ENCODE measurements around the gene SREBF2.
"Not testable (repeated sequence)": the region's sequence is repeated elsewhere in the genome, so short reads cannot be mapped to it uniquely, and the experiment has no call there.

The SREBF2 gene

DNA sequence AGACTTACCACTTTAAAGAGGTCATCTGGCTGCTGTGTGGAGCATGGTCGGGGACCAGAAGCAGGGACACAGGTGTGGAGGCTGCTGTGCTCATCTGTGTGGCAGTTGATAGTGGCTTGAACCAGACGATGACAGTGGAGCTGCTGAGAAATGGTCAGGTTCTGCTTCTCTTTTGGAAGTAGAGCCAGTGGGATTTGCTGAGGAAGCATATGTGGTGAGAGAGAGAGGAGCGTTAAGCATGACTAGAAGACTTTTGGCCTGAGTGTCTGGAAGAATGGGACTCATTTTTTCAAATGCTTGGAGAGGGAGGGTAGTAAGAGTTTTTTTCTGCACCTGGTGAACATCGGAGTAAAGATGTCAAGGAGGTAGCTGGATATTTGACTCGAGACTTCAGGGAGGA lies 12.5 kb upstream of the SREBF2 start:
- no peak for DNase-seq (ENCODE audit: low read depth in 2 of 3, low spot score in 1 of 3)

DNA sequence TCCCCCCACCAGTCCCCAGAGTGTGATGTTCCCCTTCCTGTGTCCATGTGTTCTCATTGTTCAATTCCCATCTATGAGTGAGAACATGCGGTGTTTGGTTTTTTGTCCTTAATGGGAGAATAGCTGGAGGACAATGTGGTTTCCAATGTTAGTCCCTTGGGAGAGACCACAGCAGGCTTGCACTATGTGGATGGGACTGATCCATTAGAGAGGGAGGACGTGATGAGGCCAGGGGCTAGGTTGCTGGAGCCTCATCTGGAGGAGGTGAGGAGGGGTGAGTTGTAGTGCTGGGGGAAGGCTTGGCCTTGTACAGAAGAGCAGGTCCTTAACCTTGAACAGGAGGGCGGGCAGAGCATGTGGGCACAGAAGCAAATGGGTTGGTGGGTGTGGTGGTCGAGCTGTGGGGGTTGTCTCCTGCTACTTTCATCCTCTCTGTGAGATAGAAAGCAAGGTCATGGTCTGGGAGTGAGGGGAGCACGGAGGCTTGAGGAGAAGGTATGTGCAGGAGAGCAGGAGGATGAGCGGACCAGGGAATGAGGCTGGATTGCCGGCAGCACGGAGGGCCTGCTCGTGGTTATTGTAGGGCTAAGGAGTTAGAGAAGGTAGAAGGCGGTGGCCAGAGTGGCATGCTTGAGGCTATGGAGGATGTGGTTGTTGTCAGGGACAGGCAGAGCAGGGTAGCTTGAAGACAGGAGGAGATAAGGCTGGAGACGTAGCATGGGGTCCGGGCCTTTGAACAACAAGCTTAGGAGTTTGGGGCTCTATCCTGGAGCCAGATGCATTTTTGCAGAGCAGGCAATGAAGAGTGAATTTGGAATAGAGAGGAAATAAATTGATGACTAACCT lies 11.2 kb upstream of the SREBF2 start:
- DNase-seq (ENCODE audit: low read depth in 2 of 3, low spot score in 1 of 3): no peak

DNA sequence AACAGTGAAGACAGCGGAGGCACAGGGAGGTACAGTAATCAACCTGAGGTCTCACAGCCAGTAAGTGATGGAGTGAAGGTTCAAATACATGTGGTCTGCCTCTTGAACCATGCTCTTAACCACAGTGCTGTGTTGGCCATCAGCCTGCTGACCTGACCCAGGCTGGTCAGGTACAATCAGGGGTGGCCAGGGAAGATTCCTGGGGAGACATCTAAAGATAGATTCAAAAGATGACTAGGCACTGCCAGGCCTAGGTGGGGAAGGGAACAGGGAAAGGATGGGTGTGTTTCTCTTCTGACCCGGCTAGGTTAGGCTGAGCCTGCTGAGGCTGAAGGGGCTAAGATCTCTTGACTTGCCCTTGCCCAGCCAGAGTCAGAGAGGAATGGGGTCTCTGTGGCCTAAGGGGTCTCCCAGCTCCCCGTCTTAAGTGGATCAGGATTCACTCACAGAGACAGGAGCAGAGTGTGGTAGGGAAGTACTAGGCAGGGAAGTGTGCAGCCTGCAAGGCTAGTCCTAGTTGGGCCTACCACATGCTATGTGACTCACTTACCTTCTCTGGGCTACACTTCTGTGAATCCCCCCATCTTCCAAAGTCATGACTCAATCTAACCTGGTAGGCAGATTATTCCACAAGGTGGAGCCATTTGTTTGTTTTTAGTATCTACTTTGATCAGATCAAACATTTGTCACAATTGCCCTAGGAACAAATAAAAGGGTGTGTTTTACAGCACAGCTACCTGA lies 10.4 kb upstream of the SREBF2 start:
- peak in 1 of 3 donors; percentile 64 for DNase-seq (ENCODE audit: low read depth in 2 of 3, low spot score in 1 of 3)

DNA sequence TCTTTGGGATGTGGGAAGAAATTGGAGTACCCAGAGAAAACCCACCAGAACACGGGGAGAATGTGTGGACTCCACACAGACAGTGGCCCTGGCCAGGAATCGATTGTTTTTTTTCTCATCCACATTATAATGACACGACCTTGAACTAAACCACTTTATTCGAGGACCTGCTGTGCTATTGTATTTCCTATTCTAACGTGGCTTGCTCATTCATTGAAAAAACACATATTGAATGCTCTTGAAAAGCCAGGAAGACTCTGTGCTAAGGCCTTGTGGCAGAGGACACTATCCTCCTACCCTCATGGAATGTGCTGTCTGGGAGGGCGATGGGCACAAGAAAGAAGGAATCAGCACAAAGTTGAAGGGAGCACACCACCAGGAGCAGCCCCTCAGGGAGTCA lies 9.1 kb upstream of the SREBF2 start:
- DNase-seq (ENCODE audit: low read depth in 2 of 3, low spot score in 1 of 3): no peak

DNA sequence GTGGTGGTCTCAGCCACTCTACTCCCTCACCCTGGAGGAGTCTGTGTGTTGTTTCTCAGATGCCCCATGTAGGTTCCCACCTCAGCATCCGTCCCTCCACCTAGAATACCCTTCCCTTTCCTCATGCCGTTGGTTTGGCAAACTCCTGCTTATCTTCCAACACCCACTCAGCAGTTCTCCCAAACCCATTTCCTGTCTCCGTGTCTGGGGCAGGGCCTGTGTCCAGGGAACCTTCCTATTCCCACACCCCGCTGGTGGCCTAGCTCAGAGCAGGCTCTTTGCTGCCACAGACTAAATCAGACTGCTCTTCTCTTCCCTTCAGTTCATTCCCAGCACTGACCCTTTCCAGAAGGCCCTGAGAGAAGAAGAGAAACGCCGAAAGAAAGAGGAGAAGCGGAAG lies 7.5 kb upstream of the SREBF2 start:
- DNase-seq (ENCODE audit: low read depth in 2 of 3, low spot score in 1 of 3): no peak

DNA sequence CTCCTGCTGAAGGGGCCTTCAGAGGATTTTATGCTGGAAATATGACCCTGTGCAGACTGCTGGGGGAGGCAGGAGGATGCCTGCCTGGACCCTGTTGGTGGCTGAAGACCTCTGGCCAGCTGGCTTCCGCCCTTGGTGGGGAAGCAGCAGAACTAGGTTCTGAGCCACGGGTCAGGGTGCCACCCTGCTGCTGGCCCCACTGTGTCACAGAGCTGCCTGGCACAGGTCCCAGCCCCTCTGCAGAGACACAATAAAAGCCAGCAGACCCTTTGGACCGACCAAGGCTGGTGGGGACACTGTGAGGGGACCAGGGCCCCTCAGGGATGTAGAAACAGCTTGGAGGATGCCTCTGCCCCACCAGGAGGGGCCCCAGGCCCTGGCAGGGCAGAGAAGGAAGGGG lies 6.9 kb upstream of the SREBF2 start:
- no peak for DNase-seq (ENCODE audit: low read depth in 2 of 3, low spot score in 1 of 3)

DNA sequence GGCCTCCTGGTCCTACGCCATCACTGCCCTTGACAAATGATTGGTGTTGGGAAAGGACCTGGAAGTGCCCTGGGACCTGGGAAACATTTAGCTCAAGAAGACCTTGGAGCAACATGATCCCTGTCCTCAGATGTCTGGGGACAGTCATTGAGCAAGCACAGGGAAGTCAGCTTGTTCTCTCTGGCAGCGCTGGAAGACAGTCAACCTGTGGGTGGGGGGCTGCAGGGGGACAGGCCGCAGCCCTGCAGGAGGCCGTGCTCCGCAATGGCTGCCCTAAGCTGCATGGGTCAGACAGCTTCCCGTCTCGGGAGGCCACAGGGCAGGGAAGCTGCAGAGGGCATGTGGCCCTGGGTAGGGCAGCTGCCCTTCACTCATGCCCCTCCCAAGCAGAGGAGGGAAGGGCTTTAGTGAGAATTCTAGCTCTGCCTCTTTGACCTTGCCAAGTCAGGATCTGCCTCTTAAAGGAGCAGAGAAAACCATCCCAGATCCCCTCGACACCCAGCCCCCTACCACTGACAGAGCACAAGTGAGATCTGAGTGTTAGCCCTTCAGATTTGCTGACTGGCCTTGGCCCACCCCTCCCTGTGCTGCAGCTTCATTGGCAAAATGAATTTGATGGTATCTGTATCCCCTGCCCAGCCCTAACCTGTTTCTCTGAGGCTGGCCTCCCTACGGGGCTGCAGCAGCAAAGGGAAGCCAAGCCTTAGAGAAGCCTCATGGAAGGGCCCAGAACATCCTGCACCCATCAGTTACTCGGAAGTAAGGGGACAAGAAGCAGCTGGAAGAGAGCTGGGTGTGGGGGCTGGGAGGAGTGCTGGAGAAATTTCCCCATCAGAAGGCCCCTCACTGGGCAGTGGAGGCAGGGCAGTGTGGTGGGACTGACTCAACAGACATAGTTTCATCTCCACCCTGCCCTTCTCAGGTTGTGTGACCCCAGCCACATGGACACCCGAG lies 6.2 kb upstream of the SREBF2 start:
- DNase-seq (ENCODE audit: low read depth in 2 of 3, low spot score in 1 of 3): no peak

DNA sequence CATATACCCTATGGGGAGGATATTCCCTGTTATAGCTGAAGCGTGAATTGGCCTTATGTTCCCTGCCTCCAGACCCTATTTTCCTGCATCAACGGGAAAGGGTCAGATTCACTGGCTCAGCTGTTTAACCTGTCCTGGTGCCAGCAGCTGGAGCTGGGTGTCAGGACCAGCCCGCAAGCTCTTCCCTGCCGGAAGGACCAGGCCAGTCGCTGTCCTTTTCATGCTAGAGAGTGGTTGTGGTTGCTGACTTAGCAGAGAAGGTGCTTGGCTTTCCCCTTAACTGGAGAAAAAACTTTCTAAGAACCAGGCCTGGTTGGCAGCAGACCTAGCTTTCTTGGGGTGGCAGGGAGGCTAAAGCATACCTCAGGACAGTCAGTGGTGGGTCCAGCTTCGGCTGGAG lies 5.2 kb upstream of the SREBF2 start:
- DNase-seq (ENCODE audit: low read depth in 2 of 3, low spot score in 1 of 3): no peak

DNA sequence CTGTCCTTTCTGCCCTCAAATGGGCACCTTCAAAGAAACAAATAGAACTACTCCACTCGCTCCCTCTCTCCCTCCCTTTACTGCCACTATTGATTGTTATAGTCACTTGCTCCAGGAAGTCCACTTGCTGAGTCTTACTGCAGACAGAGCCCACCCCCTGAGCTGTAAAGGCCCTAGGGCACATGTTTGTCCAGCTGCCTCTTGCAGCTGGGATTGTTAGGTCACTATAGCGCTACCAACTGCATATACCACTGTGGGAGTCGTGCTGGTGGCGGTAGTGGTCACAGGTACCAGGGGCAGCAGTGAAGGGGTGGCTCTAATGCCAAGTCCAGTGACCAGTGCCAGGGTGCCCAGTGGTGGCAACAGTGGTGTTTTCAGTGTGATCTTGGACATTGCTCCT lies 4.4 kb upstream of the SREBF2 start:
- no peak for DNase-seq (ENCODE audit: low read depth in 2 of 3, low spot score in 1 of 3)

DNA sequence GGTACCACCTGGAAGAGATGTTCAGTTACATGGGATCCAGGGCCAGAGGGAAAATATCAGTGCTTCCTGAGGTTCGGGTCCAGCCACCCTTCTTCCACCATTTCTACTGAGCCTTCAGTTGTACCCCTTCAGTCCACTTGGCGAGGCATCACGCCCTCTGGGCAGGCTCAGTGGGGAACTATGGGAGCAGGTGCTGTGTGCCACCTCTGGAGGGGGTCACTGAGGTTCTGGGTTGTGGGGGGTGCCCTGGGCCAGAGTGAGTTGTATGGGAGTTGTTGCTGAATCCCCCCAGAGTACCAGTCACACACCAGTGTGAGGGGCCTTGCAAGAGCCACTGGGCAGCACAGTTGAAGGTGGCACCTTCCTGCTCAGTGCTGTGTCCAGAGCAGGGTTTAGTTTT lies 2.7 kb upstream of the SREBF2 start:
- DNase-seq (ENCODE audit: low read depth in 2 of 3, low spot score in 1 of 3): no peak

DNA sequence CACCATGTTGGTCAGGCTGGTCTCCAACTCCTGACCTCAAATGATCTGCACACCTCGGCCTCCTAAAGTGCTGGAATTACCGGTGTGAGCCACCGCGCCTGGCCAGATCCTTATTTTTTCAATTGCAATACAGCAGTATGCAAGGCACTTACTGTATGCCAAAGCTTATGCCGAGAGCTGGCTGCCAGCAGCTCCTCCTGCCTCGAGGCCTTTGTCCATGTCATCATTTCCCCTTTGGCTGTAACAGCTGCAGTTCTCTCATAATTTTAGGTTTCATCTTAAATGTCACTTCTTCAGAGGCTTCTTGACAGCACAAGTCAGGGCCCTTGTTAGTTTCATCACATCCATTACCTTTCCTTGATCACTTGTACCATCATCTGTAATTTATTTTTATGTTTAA lies 1.5 kb upstream of the SREBF2 start:
- DNase-seq (ENCODE audit: low read depth in 2 of 3, low spot score in 1 of 3): no peak

DNA sequence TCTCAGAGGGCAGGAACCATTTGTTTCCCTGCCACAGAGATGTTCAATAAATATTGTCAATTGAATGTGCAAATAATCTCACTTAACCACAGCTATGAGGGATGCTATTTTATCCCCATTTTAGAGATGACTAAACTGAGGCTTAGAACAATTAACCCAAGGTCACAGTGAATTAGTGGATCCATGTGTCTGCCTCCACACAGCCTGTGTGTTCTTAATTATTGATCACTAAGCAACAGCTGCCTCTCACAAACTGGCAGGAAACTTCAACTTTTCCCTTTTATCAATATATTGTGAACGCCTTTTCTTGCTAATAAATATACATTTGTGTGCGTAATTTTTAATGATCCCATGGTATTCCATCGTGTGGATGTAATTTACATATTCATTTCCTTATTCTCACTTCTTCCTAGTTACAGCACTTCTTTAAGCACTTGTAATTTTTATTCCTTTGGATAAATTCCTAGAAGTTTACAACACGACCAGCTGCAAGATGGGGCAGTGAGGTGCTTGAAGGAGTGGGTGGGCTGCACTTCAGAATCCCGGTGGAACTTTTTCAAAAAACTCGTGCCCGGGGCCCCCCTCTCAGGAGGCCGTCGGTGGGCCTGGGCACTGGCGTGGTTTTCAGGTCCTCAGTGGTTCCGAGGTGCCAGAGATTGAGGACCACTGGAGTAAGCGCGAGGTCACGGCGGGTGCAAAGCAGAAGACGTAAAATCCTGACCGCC lies 915 bp upstream of the SREBF2 start:
- no peak for DNase-seq (ENCODE audit: low read depth in 2 of 3, low spot score in 1 of 3)

DNA sequence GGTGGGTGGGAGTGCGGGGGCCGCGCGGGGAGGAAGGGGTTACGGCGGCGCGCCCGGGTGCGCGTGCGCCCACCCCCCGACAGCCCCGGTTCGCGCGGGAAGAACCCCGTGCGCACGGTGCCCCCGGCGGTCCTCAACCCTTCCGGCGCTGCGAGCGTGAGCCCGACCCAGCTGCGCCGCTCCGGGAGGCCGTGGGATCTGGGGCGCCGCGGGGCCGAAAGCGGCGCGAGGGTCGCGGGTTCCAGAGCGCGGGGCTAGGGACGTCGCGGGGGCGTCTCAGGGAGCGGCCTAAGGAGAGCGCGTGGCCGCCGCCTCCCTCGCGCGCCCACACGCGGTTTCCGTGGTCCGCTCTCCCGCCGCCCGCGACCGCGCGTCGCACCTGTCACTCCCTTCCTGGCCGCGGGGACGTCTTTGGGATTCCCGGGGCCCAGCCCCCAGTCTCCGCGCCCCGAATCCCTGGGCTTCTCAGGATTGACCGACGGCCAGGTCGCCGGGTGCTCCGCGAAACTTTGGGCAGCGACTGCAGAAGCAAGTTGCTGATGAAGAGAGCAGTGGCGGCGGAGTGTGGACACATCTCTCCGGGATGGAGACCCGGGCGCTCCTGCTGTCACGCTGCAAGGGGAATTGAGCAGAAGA lies 582 bp downstream of the SREBF2 start:
- peak in 1 of 3 donors; percentile 32 for DNase-seq (ENCODE audit: low read depth in 2 of 3, low spot score in 1 of 3)

DNA sequence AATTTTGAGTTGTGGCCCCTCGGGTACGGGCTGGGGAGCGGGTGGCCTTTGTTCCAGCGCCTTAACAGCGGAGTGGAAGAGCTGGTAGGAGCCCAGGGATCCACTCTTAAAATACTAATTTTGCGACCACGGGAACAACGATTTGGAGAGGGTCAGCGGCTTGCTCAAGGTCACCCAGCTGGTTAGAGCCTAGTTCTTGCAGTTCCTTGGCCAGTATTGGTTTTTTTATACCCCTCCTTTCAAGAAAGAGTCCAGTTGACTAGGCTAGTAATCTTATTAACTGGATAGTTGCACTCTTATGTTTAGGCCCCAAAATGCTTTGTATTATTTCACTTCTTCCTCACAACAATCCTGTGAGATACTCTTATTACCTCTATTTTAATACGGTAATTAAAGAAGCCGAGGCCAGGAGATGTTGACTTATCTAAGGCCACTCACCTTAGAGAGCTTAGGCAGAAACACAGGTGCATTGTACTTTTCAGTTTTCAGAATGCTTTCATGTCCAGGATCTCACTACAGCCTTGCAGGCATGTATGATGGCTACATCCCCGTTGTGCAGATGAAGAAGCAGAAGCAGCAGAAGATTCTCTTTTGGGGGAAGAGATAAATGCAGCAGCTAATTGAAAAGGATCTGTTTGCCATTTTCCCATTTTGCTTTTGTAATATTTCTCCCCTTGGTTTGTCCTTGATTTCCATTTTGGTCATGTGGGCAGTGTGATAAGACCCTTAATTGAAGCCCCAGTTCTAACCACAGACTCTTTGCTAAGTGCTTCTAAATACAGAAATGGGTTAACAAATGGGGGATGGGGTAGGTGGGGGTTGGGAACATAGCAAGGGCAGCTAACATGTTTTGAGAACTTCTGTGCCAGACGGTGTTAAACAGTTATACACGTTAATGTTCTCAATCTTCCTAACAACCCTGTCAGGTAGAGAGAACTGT lies 1.4 kb downstream of the SREBF2 start:
- no peak for DNase-seq (ENCODE audit: low read depth in 2 of 3, low spot score in 1 of 3)

DNA sequence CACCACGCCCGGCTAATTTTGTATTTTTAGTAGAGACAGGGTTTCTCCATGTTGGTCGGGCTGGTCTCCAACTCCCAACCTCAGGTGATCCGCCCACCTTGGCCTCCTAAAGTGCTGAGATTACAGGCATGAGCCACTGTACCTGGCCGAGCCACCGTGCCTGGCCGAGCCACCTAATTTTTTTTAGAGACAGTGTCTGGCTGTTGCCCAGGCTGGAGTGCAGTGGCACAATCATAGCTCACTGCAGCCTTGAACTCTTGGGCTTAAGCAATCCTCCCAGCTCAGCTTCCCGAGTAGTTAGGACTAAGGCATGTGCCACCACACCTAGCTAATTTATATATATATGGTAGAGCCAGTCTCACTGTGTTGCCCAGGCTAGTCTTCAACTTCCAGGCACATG lies 2.6 kb downstream of the SREBF2 start:
- DNase-seq (ENCODE audit: low read depth in 2 of 3, low spot score in 1 of 3): not testable (repeated sequence)

DNA sequence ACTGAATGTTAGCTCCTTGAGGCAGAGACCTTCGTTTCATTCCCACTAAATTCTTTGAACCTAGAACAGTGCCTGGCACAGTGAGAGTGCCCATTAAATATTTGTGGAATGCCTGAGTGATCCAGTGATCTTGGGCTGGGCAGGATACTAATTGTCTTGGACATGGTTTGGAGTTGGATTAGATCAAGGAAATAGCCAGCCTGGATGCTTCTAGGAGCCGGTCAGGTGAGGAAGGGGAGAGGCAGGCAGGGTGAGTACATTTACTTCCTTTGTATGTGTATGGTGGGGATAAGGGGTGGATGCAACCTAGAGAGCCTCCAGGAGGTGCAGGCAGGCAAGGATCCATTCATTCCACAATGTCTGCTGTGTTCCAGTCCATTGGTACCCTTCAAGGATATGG lies 3.6 kb downstream of the SREBF2 start:
- no peak for DNase-seq (ENCODE audit: low read depth in 2 of 3, low spot score in 1 of 3)

DNA sequence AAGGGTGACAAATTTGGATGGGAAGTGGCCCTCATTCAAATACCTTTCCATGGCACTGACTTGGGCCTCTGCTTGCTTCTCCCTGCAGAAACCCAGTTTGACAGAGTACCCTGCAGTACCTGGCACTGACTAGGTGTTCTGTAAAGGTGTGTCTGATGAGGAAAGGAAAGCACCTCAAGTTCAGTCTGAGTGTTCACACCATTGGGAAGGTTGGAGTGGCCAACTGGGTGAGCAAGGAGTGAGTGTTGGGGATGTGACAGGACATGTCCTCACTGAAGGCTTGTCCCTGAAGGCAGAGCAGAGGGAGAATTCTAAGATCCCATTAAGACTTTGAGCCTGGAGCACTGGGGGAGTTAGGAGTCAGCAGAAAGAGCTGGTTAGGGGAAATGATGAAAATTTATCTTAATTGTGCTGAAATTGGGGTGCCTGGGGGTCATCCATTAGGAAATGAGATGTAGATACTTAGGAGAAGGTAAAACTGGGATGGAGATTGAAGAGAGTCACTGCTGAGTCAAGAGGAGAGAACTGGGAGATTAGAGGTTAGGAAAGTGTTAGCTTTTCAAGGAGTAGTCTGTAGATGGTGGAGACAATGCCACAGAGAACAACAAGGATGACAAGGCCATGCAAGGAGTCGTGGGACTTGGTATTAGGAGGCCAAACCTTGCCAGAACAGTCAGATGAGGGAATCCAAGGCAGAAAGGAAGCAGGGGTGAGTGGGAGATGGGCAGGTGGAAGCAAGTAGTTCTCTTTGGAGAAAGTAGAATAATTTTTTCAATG lies 6.1 kb downstream of the SREBF2 start:
- DNase-seq (ENCODE audit: low read depth in 2 of 3, low spot score in 1 of 3): no peak

DNA sequence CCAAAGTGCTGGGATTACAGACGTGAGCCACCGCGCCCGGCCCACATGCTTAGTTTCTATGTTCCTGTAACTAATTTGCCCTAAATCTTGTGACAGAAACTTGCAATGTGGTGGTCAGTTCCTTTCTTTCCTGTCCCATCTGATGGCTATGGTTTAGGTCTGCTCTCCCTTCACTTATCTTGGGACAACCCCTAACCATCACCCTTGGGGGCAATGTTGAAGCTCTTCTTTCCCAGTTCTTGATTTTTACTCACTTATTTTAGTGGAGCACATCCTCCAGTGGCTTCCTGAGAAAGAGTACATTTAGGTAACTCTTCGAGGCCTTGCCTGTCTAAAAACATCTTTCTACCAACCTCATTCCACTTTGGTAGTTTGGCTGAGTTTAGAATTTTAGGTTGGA lies 7.3 kb downstream of the SREBF2 start:
- DNase-seq (ENCODE audit: low read depth in 2 of 3, low spot score in 1 of 3): no peak
